ENCODE measurements around the gene PDLIM4. TPM values are rescaled to one million over a fixed set of nuclear protein-coding genes. Genes with fewer than 3 reads are reported as not detected.

Gene PDLIM4
- polyA plus RNA-seq, 3 donors: 2.2 to 39.4 (median 17.5) TPM

GRCh38 chr5:132319975-132320374 lies 62.5 kb downstream of the PDLIM4 start:
- WGBS, 3 donors: 96 to 100% (median 100%) methylated on average over 1 of the region's 1 CpG
- no peak overlapping the region for H3K27ac ChIP-seq (ENCODE audit: low read depth, low read length)

DNA sequence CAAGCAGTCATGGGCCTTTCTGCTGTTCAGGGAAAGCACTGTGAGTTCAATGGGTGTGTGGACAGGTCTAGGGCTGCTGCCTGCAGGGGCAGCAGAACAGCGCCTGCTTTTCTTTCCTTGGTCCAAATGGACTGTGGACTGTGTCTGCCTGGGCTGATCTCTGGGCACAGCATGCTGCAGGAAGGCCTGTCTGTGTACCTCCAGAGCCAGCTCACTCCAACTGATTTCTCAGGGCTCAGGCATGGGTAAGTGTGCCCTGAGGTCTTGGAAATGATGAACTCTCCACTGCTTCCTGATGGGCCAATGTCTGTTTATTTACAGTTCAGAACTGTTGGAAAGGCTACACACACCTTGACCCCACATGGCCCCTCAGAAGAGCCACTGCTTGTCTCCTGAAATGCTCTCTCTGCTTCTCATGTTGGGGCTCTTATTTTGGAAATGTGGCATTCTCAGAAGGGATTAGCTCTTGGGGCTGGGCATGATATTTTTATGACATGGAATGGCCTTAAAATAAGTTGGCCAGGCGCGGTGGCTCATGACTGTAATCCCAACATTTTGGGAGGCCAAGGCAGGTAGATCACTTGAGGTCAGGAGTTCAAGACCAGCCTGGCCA lies 63.7 kb downstream of the PDLIM4 start:
- WGBS, 3 donors: 94 to 99% (median 96%) methylated on average over 3 of the region's 3 CpGs
- no peak overlapping the region for H3K27ac ChIP-seq (ENCODE audit: low read depth, low read length)

- no peak overlapping the region for H3K27ac ChIP-seq (ENCODE audit: low read depth, low read length)
- 72 to 76% (median 73%) methylated on average over 11 of the region's 11 CpGs for WGBS, 3 donors
Observed at GRCh38 chr5:132322266-132322665, 64.8 kb downstream of the PDLIM4 start.

Other genes with a start within 250 kb of the PDLIM4 start
- under 1 TPM; 0.11 to 0.64 (median 0.15) TPM for gene ACSL6, start 246.0 kb upstream of the PDLIM4 start, polyA plus RNA-seq
- gene IL3, start 197.0 kb upstream of the PDLIM4 start, polyA plus RNA-seq: not detected
- under 1 TPM in 1 of 3 donors, not detected in 2; 0.10 TPM for gene CSF2, start 183.9 kb upstream of the PDLIM4 start, polyA plus RNA-seq
- gene P4HA2, start 29.8 kb upstream of the PDLIM4 start, polyA plus RNA-seq: 10 to 100 TPM in 2 of 3 donors, 1 to 10 TPM in 1; 8.9 to 39.9 (median 18.4) TPM
- gene SLC22A4, start 36.7 kb downstream of the PDLIM4 start, polyA plus RNA-seq: 1 to 10 TPM in 2 of 3 donors, under 1 TPM in 1; 0.23 to 3.0 (median 2.0) TPM
- gene SLC22A5, start 112.0 kb downstream of the PDLIM4 start, polyA plus RNA-seq: 1 to 10 TPM; 3.0 to 6.6 (median 5.1) TPM
- 10 to 100 TPM in 2 of 3 donors, 1 to 10 TPM in 1; 9.1 to 90.5 (median 58.0) TPM for gene IRF1, start 233.1 kb downstream of the PDLIM4 start, polyA plus RNA-seq